Measurements from ENCODE around the gene CLDN1. TPM values are rescaled to one million over a fixed set of nuclear protein-coding genes. Genes with fewer than 3 reads are reported as not detected.

The CLDN1 gene
- total RNA-seq, 1 experiment from 2014 or later: 4.4 TPM

- TF ChIP-seq AR (CRISPR knock-in tag; IDR thresholded peaks at IDR 0.05): no peak
- no peak for TF ChIP-seq TCF7 (CRISPR knock-in tag; IDR thresholded peaks at IDR 0.05; ENCODE audit: low read depth)
- no peak for TF ChIP-seq ZNF281 (CRISPR knock-in tag; IDR thresholded peaks at IDR 0.05)
- no peak for TF ChIP-seq CTCF (IDR thresholded peaks at IDR 0.05)
- TF ChIP-seq MYBL2 (CRISPR knock-in tag; IDR thresholded peaks at IDR 0.05): no peak
- TF ChIP-seq IRF1 (CRISPR knock-in tag; IDR thresholded peaks at IDR 0.05): no peak
- TF ChIP-seq ZNF219 (CRISPR knock-in tag; IDR thresholded peaks at IDR 0.05; ENCODE audit: borderline replicate concordance): no peak
- TF ChIP-seq SMAD3 (CRISPR knock-in tag; IDR thresholded peaks at IDR 0.05; ENCODE audit: borderline replicate concordance): no peak
- TF ChIP-seq FOXP4 (CRISPR knock-in tag; IDR thresholded peaks at IDR 0.05): no peak
- no peak for TF ChIP-seq JUN (CRISPR knock-in tag; IDR thresholded peaks at IDR 0.05)
Measured at GRCh38 chr3:190356246-190356645, 34.0 kb upstream of the CLDN1 start (continued).

GRCh38 chr3:190352861-190353457 lies 30.7 kb upstream of the CLDN1 start:
- ATAC-seq (no peak), DNase-seq (ENCODE audit: low spot score) (no peak)
- no peak overlapping the region for H3K27ac Mint-ChIP-seq
- no peaks in the 10 kb centered on the region for H3K27me3 Mint-ChIP-seq (ENCODE audit: low read depth)
- POLR2A ChIA-PET: no interaction called here
- H3K4me3 Mint-ChIP-seq: no peak overlapping the region
- peaks cover 23% of the 10 kb centered on the region for H3K4me1 Mint-ChIP-seq
- peaks cover 8% of the 10 kb centered on the region for H3K36me3 Mint-ChIP-seq
- H3K9me3 Mint-ChIP-seq: peaks cover 22% of the 10 kb centered on the region
- CTCF ChIA-PET: interaction anchor here (1.5 to 2.1 kb wide), 2 partner anchors 31 to 392 kb away, joined by 4 to 14 read pairs; partner anchors contain the start of gene CLDN1
- TF ChIP-seq JUN (CRISPR knock-in tag; IDR thresholded peaks at IDR 0.05) (no peak), CBFB (CRISPR knock-in tag; IDR thresholded peaks at IDR 0.05; ENCODE audit: low read depth) (no peak), ZNF425 (CRISPR knock-in tag; conservative IDR thresholded peaks at IDR 0.05) (no peak), ZNF512 (CRISPR knock-in tag; IDR thresholded peaks at IDR 0.05; ENCODE audit: borderline replicate concordance) (no peak), HMGXB4 (CRISPR knock-in tag; IDR thresholded peaks at IDR 0.05) (no peak), MYBL2 (CRISPR knock-in tag; IDR thresholded peaks at IDR 0.05) (no peak), USF1 (CRISPR knock-in tag; IDR thresholded peaks at IDR 0.05) (no peak)

Data from WTC11 (cell line).